ENCODE data around the gene CETN3.

DNA sequence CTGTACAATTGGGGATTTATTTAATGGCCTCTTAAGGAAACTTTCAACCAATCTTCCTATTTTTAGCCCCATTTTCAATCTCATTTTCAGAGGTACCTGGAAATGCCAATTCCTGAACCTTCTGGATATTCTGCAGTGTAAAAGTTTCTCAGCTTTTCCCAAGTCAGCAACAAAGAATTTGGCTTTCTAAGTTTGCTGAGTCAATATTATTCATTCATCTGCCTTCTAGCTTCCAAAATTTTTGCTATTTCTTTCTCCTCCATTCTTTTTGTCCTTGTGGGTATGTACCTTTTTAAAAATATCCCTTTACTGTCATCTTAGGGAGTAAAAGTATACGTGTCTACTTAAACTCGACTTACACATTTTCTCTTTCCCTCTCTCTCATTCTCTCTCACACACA, 25.7 kb downstream of the CETN3 start:
- TF ChIP-seq, protein P1, sequence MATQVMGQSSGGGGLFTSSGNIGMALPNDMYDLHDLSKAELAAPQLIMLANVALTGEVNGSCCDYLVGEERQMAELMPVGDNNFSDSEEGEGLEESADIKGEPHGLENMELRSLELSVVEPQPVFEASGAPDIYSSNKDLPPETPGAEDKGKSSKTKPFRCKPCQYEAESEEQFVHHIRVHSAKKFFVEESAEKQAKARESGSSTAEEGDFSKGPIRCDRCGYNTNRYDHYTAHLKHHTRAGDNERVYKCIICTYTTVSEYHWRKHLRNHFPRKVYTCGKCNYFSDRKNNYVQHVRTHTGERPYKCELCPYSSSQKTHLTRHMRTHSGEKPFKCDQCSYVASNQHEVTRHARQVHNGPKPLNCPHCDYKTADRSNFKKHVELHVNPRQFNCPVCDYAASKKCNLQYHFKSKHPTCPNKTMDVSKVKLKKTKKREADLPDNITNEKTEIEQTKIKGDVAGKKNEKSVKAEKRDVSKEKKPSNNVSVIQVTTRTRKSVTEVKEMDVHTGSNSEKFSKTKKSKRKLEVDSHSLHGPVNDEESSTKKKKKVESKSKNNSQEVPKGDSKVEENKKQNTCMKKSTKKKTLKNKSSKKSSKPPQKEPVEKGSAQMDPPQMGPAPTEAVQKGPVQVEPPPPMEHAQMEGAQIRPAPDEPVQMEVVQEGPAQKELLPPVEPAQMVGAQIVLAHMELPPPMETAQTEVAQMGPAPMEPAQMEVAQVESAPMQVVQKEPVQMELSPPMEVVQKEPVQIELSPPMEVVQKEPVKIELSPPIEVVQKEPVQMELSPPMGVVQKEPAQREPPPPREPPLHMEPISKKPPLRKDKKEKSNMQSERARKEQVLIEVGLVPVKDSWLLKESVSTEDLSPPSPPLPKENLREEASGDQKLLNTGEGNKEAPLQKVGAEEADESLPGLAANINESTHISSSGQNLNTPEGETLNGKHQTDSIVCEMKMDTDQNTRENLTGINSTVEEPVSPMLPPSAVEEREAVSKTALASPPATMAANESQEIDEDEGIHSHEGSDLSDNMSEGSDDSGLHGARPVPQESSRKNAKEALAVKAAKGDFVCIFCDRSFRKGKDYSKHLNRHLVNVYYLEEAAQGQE (IDR thresholded peaks at IDR 0.05; ENCODE audit: borderline replicate concordance) = no peak
- TF ChIP-seq, protein P1 (CRISPR knock-in tag; IDR thresholded peaks at IDR 0.05; ENCODE audit: low read depth) = no peak
- TF ChIP-seq, protein P2, sequence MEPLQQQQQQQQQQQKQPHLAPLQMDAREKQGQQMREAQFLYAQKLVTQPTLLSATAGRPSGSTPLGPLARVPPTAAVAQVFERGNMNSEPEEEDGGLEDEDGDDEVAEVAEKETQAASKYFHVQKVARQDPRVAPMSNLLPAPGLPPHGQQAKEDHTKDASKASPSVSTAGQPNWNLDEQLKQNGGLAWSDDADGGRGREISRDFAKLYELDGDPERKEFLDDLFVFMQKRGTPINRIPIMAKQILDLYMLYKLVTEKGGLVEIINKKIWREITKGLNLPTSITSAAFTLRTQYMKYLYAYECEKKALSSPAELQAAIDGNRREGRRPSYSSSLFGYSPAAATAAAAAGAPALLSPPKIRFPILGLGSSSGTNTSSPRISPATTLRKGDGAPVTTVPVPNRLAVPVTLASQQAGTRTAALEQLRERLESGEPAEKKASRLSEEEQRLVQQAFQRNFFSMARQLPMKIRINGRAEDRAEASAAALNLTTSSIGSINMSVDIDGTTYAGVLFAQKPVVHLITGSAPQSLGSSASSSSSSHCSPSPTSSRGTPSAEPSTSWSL (CRISPR knock-in tag; IDR thresholded peaks at IDR 0.05; ENCODE audit: borderline replicate concordance) = no peak
- TF ChIP-seq POLR2A (conservative IDR thresholded peaks at IDR 0.05) (no peak), FOXP1 (CRISPR knock-in tag; IDR thresholded peaks at IDR 0.05) (no peak)

All from K562 (cell line).